SK-N-SH treated with all-trans-retinoic acid at 6 μM for 48 hours (cell line): ENCODE results near the gene CEACAM16.

Experiments
- ATAC-seq: fragments of 200-7000 bp; cut with Tn5 transposase; 3 replicates; pipeline ENCODE4 v1.9.1; 2020; ENCODE audit warnings: mild to moderate bottlenecking, moderate library complexity
- ARNTL ChIP-seq: fragments of 450-650 bp; formaldehyde crosslinking; IDR thresholded peaks from 2 replicates; pipeline ENCODE4 v1.5.0; 2020; ENCODE audit warnings: low read depth, mild to moderate bottlenecking, moderate library complexity, borderline replicate concordance
- BACH2 ChIP-seq: fragments of 250-450 bp; sonication (Bioruptor Pico); IDR thresholded peaks from 2 replicates; pipeline ENCODE4 v1.9.0; 2021; ENCODE audit warnings: mild to moderate bottlenecking, borderline replicate concordance
- CSDC2 ChIP-seq: fragments of 250-450 bp; sonication (Bioruptor Pico); IDR thresholded peaks from 2 replicates; pipeline ENCODE4 v1.5.0; 2020; ENCODE audit warnings: mild to moderate bottlenecking, moderate library complexity
- ESRRG ChIP-seq: fragments of 250-450 bp; sonication (Bioruptor Pico); IDR thresholded peaks from 2 replicates; pipeline ENCODE4 v1.6.1; 2021; ENCODE audit warnings: mild to moderate bottlenecking
- GLIS3 ChIP-seq: fragments of 250-450 bp; sonication (Bioruptor Pico); IDR thresholded peaks from 2 replicates; pipeline ENCODE4 v1.5.0; 2020; ENCODE audit warnings: mild to moderate bottlenecking, moderate library complexity
- ISL1 ChIP-seq: fragments of 250-450 bp; sonication (Bioruptor Pico); IDR thresholded peaks from 2 replicates; pipeline ENCODE4 v2.1.2; 2022; ENCODE audit warnings: mild to moderate bottlenecking, moderate library complexity
- OSR1 ChIP-seq: fragments of 250-450 bp; sonication (Bioruptor Pico); IDR thresholded peaks from 2 replicates; pipeline ENCODE4 v1.8.0; 2022; ENCODE audit warnings: moderate library complexity, mild to moderate bottlenecking, inconsistent platforms
- PPARA ChIP-seq: fragments of 250-450 bp; sonication (Bioruptor Pico); IDR thresholded peaks from 2 replicates; pipeline ENCODE4 v1.5.0; 2020; ENCODE audit warnings: mild to moderate bottlenecking, borderline replicate concordance
- RARB ChIP-seq: fragments of 250-450 bp; sonication (Bioruptor Pico); IDR thresholded peaks from 2 replicates; pipeline ENCODE4 v1.8.0; 2021; ENCODE audit warnings: mild to moderate bottlenecking, moderate library complexity
- SNAI2 ChIP-seq: fragments of 250-450 bp; sonication (Bioruptor Pico); IDR thresholded peaks from 2 replicates; pipeline ENCODE4 v1.5.0; 2020; ENCODE audit warnings: mild to moderate bottlenecking, moderate library complexity
- TCF4 ChIP-seq: fragments of 250-450 bp; sonication (Bioruptor Pico); IDR thresholded peaks from 2 replicates; pipeline ENCODE4 v1.8.0; 2021; ENCODE audit warnings: mild to moderate bottlenecking, moderate library complexity, borderline replicate concordance
- TOX ChIP-seq: fragments of 250-450 bp; sonication (Bioruptor Pico); IDR thresholded peaks from 2 replicates; pipeline ENCODE4 v1.8.0; 2021; ENCODE audit warnings: mild to moderate bottlenecking, moderate library complexity, borderline replicate concordance
- ZC3H10 ChIP-seq: fragments of 250-450 bp; sonication (Bioruptor Pico); IDR thresholded peaks from 2 replicates; pipeline ENCODE4 v1.5.1; 2021; ENCODE audit warnings: mild to moderate bottlenecking, moderate library complexity
- ZFP3 ChIP-seq: fragments of 250-450 bp; sonication (Bioruptor Pico); IDR thresholded peaks from 2 replicates; pipeline ENCODE4 v1.5.0; 2020; ENCODE audit warnings: mild to moderate bottlenecking, moderate library complexity
- ZFP30 ChIP-seq: fragments of 450-650 bp; formaldehyde crosslinking; IDR thresholded peaks from 2 replicates; pipeline ENCODE4 v1.5.0; 2022; ENCODE audit warnings: mild to moderate bottlenecking, moderate library complexity
- ZNF565 ChIP-seq: fragments of 450-650 bp; formaldehyde crosslinking; conservative IDR thresholded peaks from 2 replicates; pipeline ENCODE4 v1.5.0; 2020; ENCODE audit warnings: low read depth, mild to moderate bottlenecking, moderate library complexity
- ZNF70 ChIP-seq: fragments of 450-650 bp; formaldehyde crosslinking; IDR thresholded peaks from 2 replicates; pipeline ENCODE4 v1.5.0; 2020; ENCODE audit warnings: mild to moderate bottlenecking, moderate library complexity
- ZNF8 ChIP-seq: fragments of 450-650 bp; formaldehyde crosslinking; IDR thresholded peaks from 2 replicates; pipeline ENCODE4 v1.5.0; 2020; ENCODE audit warnings: mild to moderate bottlenecking, moderate library complexity
- TF ChIP-seq, protein P1 (sequence below): fragments of 250-450 bp; sonication (Bioruptor Pico); IDR thresholded peaks from 2 replicates; pipeline ENCODE4 v1.8.0; 2020; ENCODE audit warnings: mild to moderate bottlenecking, moderate library complexity, borderline replicate concordance
- TF ChIP-seq, protein P2 (sequence below): fragments of 250-450 bp; sonication (Bioruptor Pico); IDR thresholded peaks from 2 replicates; pipeline ENCODE4 v1.5.1; 2021; ENCODE audit warnings: mild to moderate bottlenecking, moderate library complexity
- TF ChIP-seq, protein P3 (sequence below): fragments of 250-450 bp; sonication (Bioruptor Pico); IDR thresholded peaks from 2 replicates; pipeline ENCODE4 v1.5.0; 2020; ENCODE audit warnings: mild to moderate bottlenecking, moderate library complexity
- TF ChIP-seq, protein P4 (sequence below): fragments of 250-450 bp; sonication (Bioruptor Pico); IDR thresholded peaks from 2 replicates; pipeline ENCODE4 v1.5.1; 2020; ENCODE audit warnings: low read depth, mild to moderate bottlenecking, moderate library complexity
- TF ChIP-seq, protein P5 (sequence below): fragments of 250-450 bp; sonication (Bioruptor Pico); IDR thresholded peaks from 2 replicates; pipeline ENCODE4 v1.8.0; 2021; ENCODE audit warnings: low read depth, mild to moderate bottlenecking, moderate library complexity, borderline replicate concordance

CEACAM16 gene

DNA sequence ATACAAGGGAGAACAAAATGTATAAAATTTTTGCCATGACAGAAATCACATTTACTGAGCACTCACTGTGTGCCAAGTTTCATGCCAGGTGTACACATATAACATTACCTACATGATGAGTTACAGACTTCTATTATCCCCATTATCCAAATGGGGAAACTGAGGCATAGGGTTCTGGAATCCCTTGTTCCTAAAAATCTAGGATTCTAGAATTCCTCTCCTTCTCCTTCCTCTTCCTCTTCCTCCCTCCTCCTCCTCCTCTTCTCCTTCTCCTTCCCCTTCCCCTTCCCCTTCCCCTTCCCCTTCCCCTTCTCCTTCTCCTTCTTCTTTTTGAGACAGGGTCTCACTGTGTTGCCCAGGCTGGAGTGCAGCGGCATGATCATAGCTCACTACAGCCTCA lies 35.4 kb downstream of the CEACAM16 start:
- no peak for ATAC-seq
- TF ChIP-seq, protein P1, sequence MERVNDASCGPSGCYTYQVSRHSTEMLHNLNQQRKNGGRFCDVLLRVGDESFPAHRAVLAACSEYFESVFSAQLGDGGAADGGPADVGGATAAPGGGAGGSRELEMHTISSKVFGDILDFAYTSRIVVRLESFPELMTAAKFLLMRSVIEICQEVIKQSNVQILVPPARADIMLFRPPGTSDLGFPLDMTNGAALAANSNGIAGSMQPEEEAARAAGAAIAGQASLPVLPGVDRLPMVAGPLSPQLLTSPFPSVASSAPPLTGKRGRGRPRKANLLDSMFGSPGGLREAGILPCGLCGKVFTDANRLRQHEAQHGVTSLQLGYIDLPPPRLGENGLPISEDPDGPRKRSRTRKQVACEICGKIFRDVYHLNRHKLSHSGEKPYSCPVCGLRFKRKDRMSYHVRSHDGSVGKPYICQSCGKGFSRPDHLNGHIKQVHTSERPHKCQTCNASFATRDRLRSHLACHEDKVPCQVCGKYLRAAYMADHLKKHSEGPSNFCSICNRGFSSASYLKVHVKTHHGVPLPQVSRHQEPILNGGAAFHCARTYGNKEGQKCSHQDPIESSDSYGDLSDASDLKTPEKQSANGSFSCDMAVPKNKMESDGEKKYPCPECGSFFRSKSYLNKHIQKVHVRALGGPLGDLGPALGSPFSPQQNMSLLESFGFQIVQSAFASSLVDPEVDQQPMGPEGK: no peak
- TF ChIP-seq RARB (CRISPR knock-in tag) (no peak), ZNF8 (no peak), BACH2 (CRISPR knock-in tag) (no peak), PPARA (CRISPR knock-in tag) (no peak), ISL1 (CRISPR knock-in tag) (no peak), ESRRG (no peak), OSR1 (no peak), CSDC2 (CRISPR knock-in tag) (no peak), TCF4 (CRISPR knock-in tag) (no peak), GLIS3 (CRISPR knock-in tag) (no peak), ZFP30 (CRISPR knock-in tag) (no peak), ZNF565 (CRISPR knock-in tag) (no peak)
- TF ChIP-seq, protein P2, sequence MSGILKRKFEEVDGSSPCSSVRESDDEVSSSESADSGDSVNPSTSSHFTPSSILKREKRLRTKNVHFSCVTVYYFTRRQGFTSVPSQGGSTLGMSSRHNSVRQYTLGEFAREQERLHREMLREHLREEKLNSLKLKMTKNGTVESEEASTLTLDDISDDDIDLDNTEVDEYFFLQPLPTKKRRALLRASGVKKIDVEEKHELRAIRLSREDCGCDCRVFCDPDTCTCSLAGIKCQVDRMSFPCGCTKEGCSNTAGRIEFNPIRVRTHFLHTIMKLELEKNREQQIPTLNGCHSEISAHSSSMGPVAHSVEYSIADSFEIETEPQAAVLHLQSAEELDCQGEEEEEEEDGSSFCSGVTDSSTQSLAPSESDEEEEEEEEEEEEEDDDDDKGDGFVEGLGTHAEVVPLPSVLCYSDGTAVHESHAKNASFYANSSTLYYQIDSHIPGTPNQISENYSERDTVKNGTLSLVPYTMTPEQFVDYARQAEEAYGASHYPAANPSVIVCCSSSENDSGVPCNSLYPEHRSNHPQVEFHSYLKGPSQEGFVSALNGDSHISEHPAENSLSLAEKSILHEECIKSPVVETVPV (CRISPR knock-in tag): no peak
- TF ChIP-seq, protein P3, sequence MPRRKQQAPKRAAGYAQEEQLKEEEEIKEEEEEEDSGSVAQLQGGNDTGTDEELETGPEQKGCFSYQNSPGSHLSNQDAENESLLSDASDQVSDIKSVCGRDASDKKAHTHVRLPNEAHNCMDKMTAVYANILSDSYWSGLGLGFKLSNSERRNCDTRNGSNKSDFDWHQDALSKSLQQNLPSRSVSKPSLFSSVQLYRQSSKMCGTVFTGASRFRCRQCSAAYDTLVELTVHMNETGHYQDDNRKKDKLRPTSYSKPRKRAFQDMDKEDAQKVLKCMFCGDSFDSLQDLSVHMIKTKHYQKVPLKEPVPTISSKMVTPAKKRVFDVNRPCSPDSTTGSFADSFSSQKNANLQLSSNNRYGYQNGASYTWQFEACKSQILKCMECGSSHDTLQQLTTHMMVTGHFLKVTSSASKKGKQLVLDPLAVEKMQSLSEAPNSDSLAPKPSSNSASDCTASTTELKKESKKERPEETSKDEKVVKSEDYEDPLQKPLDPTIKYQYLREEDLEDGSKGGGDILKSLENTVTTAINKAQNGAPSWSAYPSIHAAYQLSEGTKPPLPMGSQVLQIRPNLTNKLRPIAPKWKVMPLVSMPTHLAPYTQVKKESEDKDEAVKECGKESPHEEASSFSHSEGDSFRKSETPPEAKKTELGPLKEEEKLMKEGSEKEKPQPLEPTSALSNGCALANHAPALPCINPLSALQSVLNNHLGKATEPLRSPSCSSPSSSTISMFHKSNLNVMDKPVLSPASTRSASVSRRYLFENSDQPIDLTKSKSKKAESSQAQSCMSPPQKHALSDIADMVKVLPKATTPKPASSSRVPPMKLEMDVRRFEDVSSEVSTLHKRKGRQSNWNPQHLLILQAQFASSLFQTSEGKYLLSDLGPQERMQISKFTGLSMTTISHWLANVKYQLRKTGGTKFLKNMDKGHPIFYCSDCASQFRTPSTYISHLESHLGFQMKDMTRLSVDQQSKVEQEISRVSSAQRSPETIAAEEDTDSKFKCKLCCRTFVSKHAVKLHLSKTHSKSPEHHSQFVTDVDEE (CRISPR knock-in tag): no peak
- TF ChIP-seq, protein P4, sequence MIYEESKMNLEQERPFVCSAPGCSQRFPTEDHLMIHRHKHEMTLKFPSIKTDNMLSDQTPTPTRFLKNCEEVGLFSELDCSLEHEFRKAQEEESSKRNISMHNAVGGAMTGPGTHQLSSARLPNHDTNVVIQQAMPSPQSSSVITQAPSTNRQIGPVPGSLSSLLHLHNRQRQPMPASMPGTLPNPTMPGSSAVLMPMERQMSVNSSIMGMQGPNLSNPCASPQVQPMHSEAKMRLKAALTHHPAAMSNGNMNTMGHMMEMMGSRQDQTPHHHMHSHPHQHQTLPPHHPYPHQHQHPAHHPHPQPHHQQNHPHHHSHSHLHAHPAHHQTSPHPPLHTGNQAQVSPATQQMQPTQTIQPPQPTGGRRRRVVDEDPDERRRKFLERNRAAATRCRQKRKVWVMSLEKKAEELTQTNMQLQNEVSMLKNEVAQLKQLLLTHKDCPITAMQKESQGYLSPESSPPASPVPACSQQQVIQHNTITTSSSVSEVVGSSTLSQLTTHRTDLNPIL (CRISPR knock-in tag): no peak

DNA sequence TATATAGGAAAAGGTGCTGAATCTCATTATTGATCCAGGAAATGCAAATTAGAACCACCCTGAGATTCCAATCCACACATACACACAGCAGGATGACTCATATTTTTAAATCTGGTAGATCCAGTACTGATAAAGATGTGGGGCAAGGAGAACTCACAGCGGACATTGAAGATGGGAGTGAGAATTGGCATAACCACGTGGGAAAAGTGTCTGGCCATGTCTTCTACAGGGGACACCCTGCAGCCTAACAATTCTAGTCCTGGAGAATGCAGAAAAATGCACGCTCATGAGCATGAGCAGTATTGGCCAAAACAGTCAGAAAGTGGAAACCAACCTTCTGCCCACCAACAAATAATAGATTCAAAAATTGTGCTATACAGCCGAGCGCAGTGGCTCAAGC lies 36.1 kb downstream of the CEACAM16 start:
- peak; percentile 64 for ATAC-seq
- no peak for TF ChIP-seq CSDC2 (CRISPR knock-in tag)
- TF ChIP-seq, protein P1: no peak
- TF ChIP-seq, protein P5, sequence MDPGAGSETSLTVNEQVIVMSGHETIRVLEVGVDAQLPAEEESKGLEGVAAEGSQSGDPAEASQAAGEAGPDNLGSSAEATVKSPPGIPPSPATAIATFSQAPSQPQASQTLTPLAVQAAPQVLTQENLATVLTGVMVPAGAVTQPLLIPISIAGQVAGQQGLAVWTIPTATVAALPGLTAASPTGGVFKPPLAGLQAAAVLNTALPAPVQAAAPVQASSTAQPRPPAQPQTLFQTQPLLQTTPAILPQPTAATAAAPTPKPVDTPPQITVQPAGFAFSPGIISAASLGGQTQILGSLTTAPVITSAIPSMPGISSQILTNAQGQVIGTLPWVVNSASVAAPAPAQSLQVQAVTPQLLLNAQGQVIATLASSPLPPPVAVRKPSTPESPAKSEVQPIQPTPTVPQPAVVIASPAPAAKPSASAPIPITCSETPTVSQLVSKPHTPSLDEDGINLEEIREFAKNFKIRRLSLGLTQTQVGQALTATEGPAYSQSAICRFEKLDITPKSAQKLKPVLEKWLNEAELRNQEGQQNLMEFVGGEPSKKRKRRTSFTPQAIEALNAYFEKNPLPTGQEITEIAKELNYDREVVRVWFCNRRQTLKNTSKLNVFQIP (CRISPR knock-in tag): no peak
- no peak for TF ChIP-seq GLIS3 (CRISPR knock-in tag)
- TF ChIP-seq, protein P3 (CRISPR knock-in tag): no peak
- TF ChIP-seq ESRRG: no peak
- no peak for TF ChIP-seq SNAI2
- TF ChIP-seq ZNF565 (CRISPR knock-in tag): no peak
- no peak for TF ChIP-seq TOX
- no peak for TF ChIP-seq ZNF8
- no peak for TF ChIP-seq PPARA (CRISPR knock-in tag)
- no peak for TF ChIP-seq TCF4 (CRISPR knock-in tag)
- TF ChIP-seq ZC3H10 (CRISPR knock-in tag): no peak
- no peak for TF ChIP-seq ARNTL (CRISPR knock-in tag)
- TF ChIP-seq ZNF70 (CRISPR knock-in tag): no peak
- TF ChIP-seq, protein P4 (CRISPR knock-in tag): no peak
- no peak for TF ChIP-seq BACH2 (CRISPR knock-in tag)
- no peak for TF ChIP-seq ZFP3 (CRISPR knock-in tag)
- no peak for TF ChIP-seq RARB (CRISPR knock-in tag)
